Activated gamma-delta T cell treated with anti-CD3 and anti-CD28 coated beads, Interleukin-2, amount 50 U/mL, for 16 hours (primary cell): Measurements from ENCODE around the gene AANAT.
"Not testable (repeated sequence)": the region's sequence is repeated elsewhere in the genome, so short reads cannot be mapped to it uniquely, and the experiment has no call there.

ENCODE experiments used
- DNase-seq: peaks from one replicate; pipeline ENCODE4 v3.0.0-alpha.2; 2020; ENCODE audit warnings: low read depth

AANAT gene

GRCh38 chr17:76508472-76509063 lies 41.2 kb downstream of the AANAT start:
- DNase-seq = not testable (repeated sequence)

- no peak for DNase-seq
Measured at GRCh38 chr17:76510831-76511244, 43.4 kb downstream of the AANAT start.

- DNase-seq = no peak
Measured at GRCh38 chr17:76511668-76512365, 44.4 kb downstream of the AANAT start.

GRCh38 chr17:76512366-76513305 lies 45.2 kb downstream of the AANAT start:
- no peak for DNase-seq

- no peak for DNase-seq
Measured at GRCh38 chr17:76513306-76513692, 45.9 kb downstream of the AANAT start.

GRCh38 chr17:76514355-76514754 lies 47.0 kb downstream of the AANAT start:
- DNase-seq = not testable (repeated sequence)

GRCh38 chr17:76515274-76515949 lies 48.0 kb downstream of the AANAT start:
- peak; percentile 77 for DNase-seq

GRCh38 chr17:76517638-76518038 lies 50.2 kb downstream of the AANAT start:
- no peak for DNase-seq

- no peak for DNase-seq
Measured at GRCh38 chr17:76519048-76519966, 51.9 kb downstream of the AANAT start.
